Measurements from ENCODE around the gene EGFR. TPM values are rescaled to one million over a fixed set of nuclear protein-coding genes. Genes with fewer than 3 reads are reported as not detected.

Gene EGFR
- polyA plus RNA-seq, 3 donors = 32.0 to 35.6 (median 32.0) TPM

- no peak for DNase-seq
Measured at GRCh38 chr7:54996391-54996790, 22.4 kb upstream of the EGFR start.

- DNase-seq = no peak
Measured at GRCh38 chr7:55004579-55004978, 14.2 kb upstream of the EGFR start.

- no peak for DNase-seq
Measured at GRCh38 chr7:55005241-55005851, 13.5 kb upstream of the EGFR start.

- no peak for DNase-seq
Measured at GRCh38 chr7:55006499-55006898, 12.3 kb upstream of the EGFR start.

GRCh38 chr7:55013851-55014250 is 5.0 kb upstream of the EGFR start:
- DNase-seq = no peak

- DNase-seq = no peak
Measured at GRCh38 chr7:55016061-55016745, 2.6 kb upstream of the EGFR start.

GRCh38 chr7:55016746-55017090 is 2.1 kb upstream of the EGFR start:
- no peak for DNase-seq

- no peak for DNase-seq
Measured at GRCh38 chr7:55017841-55018240, 976 bp upstream of the EGFR start.

- no peak for DNase-seq
Measured at GRCh38 chr7:55019191-55019690, 424 bp downstream of the EGFR start.

- no peak for DNase-seq
Measured at GRCh38 chr7:55019691-55020465, 1.1 kb downstream of the EGFR start.

- no peak for DNase-seq
Measured at GRCh38 chr7:55020466-55020871, 1.7 kb downstream of the EGFR start.

- no peak for DNase-seq
Measured at GRCh38 chr7:55021053-55021452, 2.2 kb downstream of the EGFR start.

- no peak for DNase-seq
Measured at GRCh38 chr7:55022002-55022985, 3.5 kb downstream of the EGFR start.

- DNase-seq = no peak
Measured at GRCh38 chr7:55023841-55024505, 5.2 kb downstream of the EGFR start.

- DNase-seq = no peak
Measured at GRCh38 chr7:55024776-55025175, 6.0 kb downstream of the EGFR start.

GRCh38 chr7:55026086-55026790 is 7.4 kb downstream of the EGFR start:
- DNase-seq = no peak

- DNase-seq = no peak
Measured at GRCh38 chr7:55026867-55027490, 8.2 kb downstream of the EGFR start.

GRCh38 chr7:55028011-55028410 is 9.2 kb downstream of the EGFR start:
- DNase-seq = no peak

- DNase-seq = no peak
Measured at GRCh38 chr7:55030314-55030713, 11.5 kb downstream of the EGFR start.

GRCh38 chr7:55031075-55031474 is 12.3 kb downstream of the EGFR start:
- no peak for DNase-seq
